Measurements from ENCODE around the gene SNTG2. TPM values are rescaled to one million over a fixed set of nuclear protein-coding genes. Genes with fewer than 3 reads are reported as not detected.

The SNTG2 gene
- total RNA-seq, 1 donor from 2014 or later, result 23.2 TPM

DNA sequence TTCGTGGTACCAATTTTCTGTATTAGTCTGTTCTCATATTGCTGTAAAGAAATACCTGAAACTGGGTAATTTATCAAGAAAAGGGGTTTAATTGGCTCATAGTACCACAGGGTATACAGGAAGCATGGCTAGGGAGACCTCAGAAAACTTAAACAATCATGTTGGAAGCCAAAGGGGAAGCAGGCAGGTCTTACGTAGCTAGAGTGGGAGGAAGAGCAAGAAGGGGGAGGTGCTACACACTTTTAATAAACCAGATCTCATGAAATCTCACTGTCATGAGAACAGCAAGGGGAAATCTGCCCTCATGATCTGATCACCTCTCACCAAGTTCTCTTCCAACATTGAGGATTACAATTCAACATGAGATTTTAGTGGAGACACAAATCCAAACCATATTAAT is 235.8 kb downstream of the SNTG2 start:
- TF ChIP-seq, protein P1, sequence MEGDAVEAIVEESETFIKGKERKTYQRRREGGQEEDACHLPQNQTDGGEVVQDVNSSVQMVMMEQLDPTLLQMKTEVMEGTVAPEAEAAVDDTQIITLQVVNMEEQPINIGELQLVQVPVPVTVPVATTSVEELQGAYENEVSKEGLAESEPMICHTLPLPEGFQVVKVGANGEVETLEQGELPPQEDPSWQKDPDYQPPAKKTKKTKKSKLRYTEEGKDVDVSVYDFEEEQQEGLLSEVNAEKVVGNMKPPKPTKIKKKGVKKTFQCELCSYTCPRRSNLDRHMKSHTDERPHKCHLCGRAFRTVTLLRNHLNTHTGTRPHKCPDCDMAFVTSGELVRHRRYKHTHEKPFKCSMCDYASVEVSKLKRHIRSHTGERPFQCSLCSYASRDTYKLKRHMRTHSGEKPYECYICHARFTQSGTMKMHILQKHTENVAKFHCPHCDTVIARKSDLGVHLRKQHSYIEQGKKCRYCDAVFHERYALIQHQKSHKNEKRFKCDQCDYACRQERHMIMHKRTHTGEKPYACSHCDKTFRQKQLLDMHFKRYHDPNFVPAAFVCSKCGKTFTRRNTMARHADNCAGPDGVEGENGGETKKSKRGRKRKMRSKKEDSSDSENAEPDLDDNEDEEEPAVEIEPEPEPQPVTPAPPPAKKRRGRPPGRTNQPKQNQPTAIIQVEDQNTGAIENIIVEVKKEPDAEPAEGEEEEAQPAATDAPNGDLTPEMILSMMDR (IDR thresholded peaks at IDR 0.05; ENCODE audit: unreplicated experiment), result no peak
- peaks cover 13% of the 10 kb centered on the region for H3K9me3 Mint-ChIP-seq (ENCODE audit: unreplicated experiment)
- H3K4me1 Mint-ChIP-seq (ENCODE audit: unreplicated experiment), result no peaks in the 10 kb centered on the region
- H3K36me3 Mint-ChIP-seq (ENCODE audit: low read depth, unreplicated experiment), result peaks cover 27% of the 10 kb centered on the region
- DNase-seq (ENCODE audit: low spot score), result no peak
- peaks cover 2% of the 10 kb centered on the region for H3K27me3 Mint-ChIP-seq (ENCODE audit: unreplicated experiment)
- H3K27ac Mint-ChIP-seq (ENCODE audit: unreplicated experiment), result no peak overlapping the region
- H3K4me3 Mint-ChIP-seq (ENCODE audit: unreplicated experiment), result no peak overlapping the region

DNA sequence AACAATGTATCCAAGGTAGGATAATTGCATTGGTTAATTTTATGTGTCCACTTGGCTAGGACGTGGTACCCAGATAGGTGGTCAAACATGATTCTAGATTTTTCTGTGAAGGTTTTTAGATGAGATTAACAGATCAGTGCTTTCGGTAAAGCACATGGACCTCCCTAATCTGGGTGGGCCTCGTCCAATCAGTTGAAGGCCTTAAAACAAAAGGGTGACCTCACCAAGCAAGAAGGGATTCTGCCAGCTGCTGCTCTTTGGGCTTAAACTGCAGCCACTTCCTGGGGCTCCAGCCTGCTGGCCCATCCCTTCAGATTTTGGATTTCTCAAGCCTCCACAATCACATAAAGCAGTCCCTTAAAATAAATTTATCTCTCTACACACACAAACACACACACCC is 236.5 kb downstream of the SNTG2 start:
- TF ChIP-seq, protein P1 (IDR thresholded peaks at IDR 0.05; ENCODE audit: unreplicated experiment), result no peak
- H3K27me3 Mint-ChIP-seq (ENCODE audit: unreplicated experiment), result peaks cover 2% of the 10 kb centered on the region
- H3K9me3 Mint-ChIP-seq (ENCODE audit: unreplicated experiment), result peaks cover 13% of the 10 kb centered on the region
- H3K36me3 Mint-ChIP-seq (ENCODE audit: low read depth, unreplicated experiment), result peaks cover 27% of the 10 kb centered on the region
- H3K4me1 Mint-ChIP-seq (ENCODE audit: unreplicated experiment), result no peaks in the 10 kb centered on the region
- H3K27ac Mint-ChIP-seq (ENCODE audit: unreplicated experiment), result no peak overlapping the region
- H3K4me3 Mint-ChIP-seq (ENCODE audit: unreplicated experiment), result no peak overlapping the region
- no peak for DNase-seq (ENCODE audit: low spot score)

DNA sequence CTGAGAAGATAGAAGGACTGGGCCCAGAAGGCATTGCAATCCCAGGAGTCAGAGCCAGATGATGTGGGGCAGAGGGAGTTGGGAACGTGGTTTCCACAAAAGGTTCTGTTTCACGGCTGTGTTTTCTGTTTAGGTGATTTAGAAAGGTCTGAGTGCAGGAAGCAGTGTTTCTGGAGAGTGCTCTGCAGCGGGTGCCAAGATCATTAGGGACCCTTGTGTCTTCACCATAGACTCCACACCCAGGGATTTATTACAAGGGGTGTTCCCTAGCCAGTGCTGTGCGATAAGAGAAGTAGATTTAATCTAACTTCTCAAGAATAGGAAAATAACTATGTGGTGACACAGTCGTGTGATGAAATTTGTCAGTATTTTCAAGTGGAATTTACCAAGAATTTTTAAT is 241.5 kb downstream of the SNTG2 start:
- no peak overlapping the region for H3K4me3 Mint-ChIP-seq (ENCODE audit: unreplicated experiment)

DNA sequence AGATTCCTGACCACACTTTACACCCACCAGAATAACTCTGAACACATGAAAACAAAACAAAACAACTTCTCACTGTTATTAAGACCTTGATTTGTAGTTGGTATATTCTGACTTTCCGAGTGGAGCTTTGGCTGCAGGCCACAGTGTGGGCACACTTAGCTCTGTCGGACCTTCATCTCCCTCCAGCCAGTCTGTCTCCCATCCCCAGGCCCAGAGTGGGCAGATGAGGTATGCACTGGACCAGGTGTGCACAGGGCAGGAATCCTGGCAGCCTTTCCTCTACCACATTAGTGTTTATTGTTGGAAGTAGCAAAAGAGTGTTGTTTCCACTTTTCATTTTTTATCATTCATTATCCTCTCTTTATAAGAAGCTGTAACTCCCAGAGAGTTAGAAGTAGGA is 243.2 kb downstream of the SNTG2 start:
- Mint-ChIP-seq H3K27me3 (ENCODE audit: unreplicated experiment) (no peaks in the 10 kb centered on the region), H3K36me3 (ENCODE audit: low read depth, unreplicated experiment) (no peaks in the 10 kb centered on the region), H3K4me3 (ENCODE audit: unreplicated experiment) (no peak overlapping the region), H3K27ac (ENCODE audit: unreplicated experiment) (no peak overlapping the region), H3K9me3 (ENCODE audit: unreplicated experiment) (no peaks in the 10 kb centered on the region), H3K4me1 (ENCODE audit: unreplicated experiment) (no peaks in the 10 kb centered on the region)
- DNase-seq (ENCODE audit: low spot score), result no peak
- TF ChIP-seq, protein P1 (IDR thresholded peaks at IDR 0.05; ENCODE audit: unreplicated experiment), result no peak

More for the DNA sequence above, 241.5 kb downstream of the SNTG2 start:
- Mint-ChIP-seq H3K4me1 (ENCODE audit: unreplicated experiment) (no peaks in the 10 kb centered on the region), H3K9me3 (ENCODE audit: unreplicated experiment) (no peaks in the 10 kb centered on the region), H3K27ac (ENCODE audit: unreplicated experiment) (no peak overlapping the region), H3K27me3 (ENCODE audit: unreplicated experiment) (no peaks in the 10 kb centered on the region), H3K36me3 (ENCODE audit: low read depth, unreplicated experiment) (no peaks in the 10 kb centered on the region)
- no peak for DNase-seq (ENCODE audit: low spot score)
- TF ChIP-seq, protein P1 (IDR thresholded peaks at IDR 0.05; ENCODE audit: unreplicated experiment), result no peak

DNA sequence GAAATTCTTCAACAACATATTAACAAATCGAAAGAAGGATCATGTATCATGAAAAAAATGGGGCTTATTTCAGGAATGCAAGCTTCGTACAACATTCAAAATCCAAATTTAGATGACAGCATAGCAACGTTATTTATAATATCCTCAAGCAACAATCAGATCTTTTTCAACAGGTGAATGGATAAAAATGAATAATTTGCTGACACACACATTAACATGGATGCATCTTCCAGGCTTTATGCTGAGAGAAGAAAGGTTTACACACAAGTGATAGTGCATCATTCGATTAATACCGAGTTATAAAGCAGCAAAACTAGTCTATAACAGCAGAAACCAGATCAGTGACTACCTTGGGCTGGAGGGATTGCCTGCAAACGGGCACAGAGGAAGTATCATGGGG is 253.1 kb downstream of the SNTG2 start:
- TF ChIP-seq, protein P1 (IDR thresholded peaks at IDR 0.05; ENCODE audit: unreplicated experiment), result no peak
- Mint-ChIP-seq H3K27ac (ENCODE audit: unreplicated experiment) (no peak overlapping the region), H3K9me3 (ENCODE audit: unreplicated experiment) (no peaks in the 10 kb centered on the region)

More for the DNA sequence above, 253.1 kb downstream of the SNTG2 start:
- Mint-ChIP-seq H3K36me3 (ENCODE audit: low read depth, unreplicated experiment) (no peaks in the 10 kb centered on the region), H3K27me3 (ENCODE audit: unreplicated experiment) (no peaks in the 10 kb centered on the region), H3K4me3 (ENCODE audit: unreplicated experiment) (no peak overlapping the region), H3K4me1 (ENCODE audit: unreplicated experiment) (no peaks in the 10 kb centered on the region)
- no peak for DNase-seq (ENCODE audit: low spot score)

Measured in endothelial cell (in vitro differentiated cells).